GM12874 (cell line): ENCODE results near the gene CAB39L.

Source experiments
- CTCF ChIP-seq: IDR thresholded peaks from 2 replicates; pipeline ENCODE4 v1.5.1; 2011; ENCODE audit warnings: low read depth, mild to moderate bottlenecking, control low read depth, low read length, moderate library complexity; ENCODE audit not compliant: insufficient read depth

Gene CAB39L

DNA sequence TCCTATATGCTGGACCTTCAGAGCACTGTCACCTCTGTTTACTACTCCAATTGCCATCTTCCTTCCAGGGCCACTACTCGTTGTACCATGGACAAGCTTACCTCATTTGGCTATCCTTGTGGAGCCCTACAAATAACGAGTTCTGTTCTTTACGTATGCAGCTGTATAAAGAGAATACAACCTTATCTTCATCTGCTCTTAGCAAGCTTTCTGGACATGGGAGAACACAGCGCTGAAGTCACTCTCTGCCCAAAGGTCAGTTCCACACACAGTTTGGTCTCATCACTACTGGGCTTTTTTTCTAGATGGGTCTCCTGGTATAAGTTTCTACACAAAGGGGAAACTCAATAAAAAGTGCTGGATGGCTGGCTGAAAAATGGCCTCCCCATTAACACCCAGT is 107.2 kb downstream of the CAB39L start:
- TF ChIP-seq CTCF, result no peak

GRCh38 chr13:49330546-49330864 is 113.4 kb downstream of the CAB39L start:
- TF ChIP-seq CTCF, result no peak

- TF ChIP-seq CTCF, result no peak
These were observed 113.9 kb downstream of the CAB39L start for GRCh38 chr13:49329831-49330545.

- no peak for TF ChIP-seq CTCF
These were observed 117.5 kb downstream of the CAB39L start for GRCh38 chr13:49326222-49326917.

DNA sequence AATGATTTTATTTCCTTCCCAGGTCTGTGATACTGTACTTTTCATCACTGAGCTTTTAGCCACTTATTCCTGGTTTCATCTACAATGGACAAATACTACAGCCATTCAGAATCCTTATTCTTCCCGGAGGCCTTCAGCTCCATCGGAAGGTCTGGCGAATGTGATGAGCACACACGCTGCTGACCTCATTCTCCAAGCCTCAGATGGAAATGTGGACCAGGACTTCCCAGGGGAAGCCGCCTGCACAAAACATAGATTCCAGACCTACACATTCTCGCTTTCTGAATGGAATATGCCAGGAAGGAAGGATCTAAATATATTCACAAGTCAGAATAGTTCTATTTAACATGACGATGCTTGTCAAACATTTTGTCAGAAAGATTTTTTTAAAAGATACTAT is 120.5 kb downstream of the CAB39L start:
- TF ChIP-seq CTCF, result no peak

GRCh38 chr13:49322702-49323101 is 121.2 kb downstream of the CAB39L start:
- TF ChIP-seq CTCF, result no peak

- no peak for TF ChIP-seq CTCF
These were observed 122.9 kb downstream of the CAB39L start for GRCh38 chr13:49320975-49321374.
